Endothelial cell of umbilical vein (primary cell): ENCODE data around the gene NR6A1.

Experiments used
- POLR2AphosphoS5 ChIP-seq: IDR thresholded peaks from 2 replicates; pipeline ENCODE4 v1.6.1; 2012; ENCODE audit warnings: low read depth, mild to moderate bottlenecking, control low read depth, low read length, moderate library complexity; ENCODE audit not compliant: insufficient read depth
- TF ChIP-seq, protein P1 (sequence below), 2 donors: IDR thresholded peaks; 1 replicate in 1 of 2; 2 replicates in 1 of 2; pipeline ENCODE4 v1.5.1; 2011; ENCODE audit warnings: low read length in 2 of 2, mild to moderate bottlenecking in 2 of 2, moderate library complexity in 2 of 2, control low read depth in 1 of 2, inconsistent platforms in 1 of 2, low read depth in 1 of 2; ENCODE audit not compliant: insufficient read depth in 1 of 2; ENCODE audit errors: extremely low read depth in 1 of 2

DNA sequence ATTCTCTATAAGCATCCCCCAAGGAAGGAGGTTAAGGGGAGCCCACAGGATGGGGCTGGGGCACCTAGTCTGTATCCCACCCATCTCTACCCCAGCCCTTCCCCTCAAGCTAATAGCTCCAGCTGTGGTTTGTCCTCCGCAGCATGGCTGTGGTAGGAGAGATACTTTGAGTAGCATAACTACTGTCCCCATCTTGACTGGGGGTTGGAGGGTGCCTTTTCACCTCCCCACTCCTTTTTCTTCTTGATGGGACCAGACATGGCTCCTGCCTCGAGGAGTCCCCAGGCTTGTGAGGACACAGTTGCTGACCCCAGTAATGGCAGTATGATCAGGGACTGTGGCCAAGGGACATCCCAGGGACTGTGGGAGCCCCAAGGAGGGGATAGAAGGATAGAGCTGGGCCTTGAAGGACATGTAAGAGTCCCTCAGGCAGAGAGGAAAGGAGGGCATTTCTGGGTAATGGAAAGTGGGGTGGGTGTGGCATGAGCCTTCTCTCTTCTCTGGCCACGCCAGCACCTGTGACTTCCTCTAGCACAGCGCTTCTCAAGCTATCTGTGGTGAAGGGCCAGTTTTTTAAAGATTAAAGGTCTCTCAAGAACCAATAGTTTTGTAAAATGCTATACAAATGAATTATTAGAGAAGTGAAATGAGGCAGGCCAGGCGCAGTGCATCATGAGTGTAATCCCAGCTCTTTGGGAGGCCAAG is 19.8 kb upstream of the NR6A1 start:
- TF ChIP-seq, protein P1, sequence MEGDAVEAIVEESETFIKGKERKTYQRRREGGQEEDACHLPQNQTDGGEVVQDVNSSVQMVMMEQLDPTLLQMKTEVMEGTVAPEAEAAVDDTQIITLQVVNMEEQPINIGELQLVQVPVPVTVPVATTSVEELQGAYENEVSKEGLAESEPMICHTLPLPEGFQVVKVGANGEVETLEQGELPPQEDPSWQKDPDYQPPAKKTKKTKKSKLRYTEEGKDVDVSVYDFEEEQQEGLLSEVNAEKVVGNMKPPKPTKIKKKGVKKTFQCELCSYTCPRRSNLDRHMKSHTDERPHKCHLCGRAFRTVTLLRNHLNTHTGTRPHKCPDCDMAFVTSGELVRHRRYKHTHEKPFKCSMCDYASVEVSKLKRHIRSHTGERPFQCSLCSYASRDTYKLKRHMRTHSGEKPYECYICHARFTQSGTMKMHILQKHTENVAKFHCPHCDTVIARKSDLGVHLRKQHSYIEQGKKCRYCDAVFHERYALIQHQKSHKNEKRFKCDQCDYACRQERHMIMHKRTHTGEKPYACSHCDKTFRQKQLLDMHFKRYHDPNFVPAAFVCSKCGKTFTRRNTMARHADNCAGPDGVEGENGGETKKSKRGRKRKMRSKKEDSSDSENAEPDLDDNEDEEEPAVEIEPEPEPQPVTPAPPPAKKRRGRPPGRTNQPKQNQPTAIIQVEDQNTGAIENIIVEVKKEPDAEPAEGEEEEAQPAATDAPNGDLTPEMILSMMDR (IDR thresholded peaks at IDR 0.05; ENCODE audit: extremely low read depth in 1 of 2, insufficient read depth in 1 of 2, low read depth in 1 of 2, low read length in 2 of 2) = no peak
- no peak for TF ChIP-seq POLR2AphosphoS5
